ENCODE measurements around the gene CDC42BPB.

The CDC42BPB gene

DNA sequence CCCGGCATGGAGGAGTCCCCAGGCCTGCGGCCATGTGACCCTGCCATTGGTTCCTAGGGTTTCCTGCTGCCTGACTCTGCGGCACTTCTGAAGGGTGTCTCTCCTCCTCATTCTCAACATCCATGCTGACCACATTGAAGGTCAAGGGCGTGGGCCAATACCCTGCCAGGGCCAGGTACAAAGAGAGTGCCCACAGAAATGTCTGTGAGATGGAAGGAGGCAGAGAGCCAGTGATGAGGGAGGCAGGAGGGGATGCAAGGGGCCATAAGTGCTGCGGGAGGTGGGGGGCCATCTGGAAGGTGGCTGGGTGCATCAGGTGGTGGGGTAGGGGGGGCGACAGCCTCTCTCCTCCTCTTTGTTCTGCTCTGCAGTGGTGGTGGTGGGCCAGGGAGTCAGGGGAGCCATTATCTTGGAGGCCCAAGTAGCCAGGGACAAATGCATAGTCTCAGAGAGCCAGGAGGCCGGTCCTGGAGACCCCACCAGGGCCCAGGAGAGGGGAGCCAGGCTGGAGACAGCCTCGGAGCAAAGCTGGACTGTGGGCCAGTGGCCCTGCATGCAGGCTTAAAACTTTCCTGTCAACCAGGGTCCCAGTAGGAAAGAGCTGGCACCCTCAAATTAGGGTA lies 13.0 kb upstream of the CDC42BPB start:
- no peaks in the 10 kb centered on the region for H3K9me2 ChIP-seq (replicated peaks; ENCODE audit: insufficient read depth, low read length)
- H2AFZ ChIP-seq (ENCODE audit: low read depth, low read length, severe bottlenecking): no peak overlapping the region
- H3K4me3 ChIP-seq (ENCODE audit: insufficient read depth, low read length, poor library complexity, severe bottlenecking): no peak overlapping the region
- no peak overlapping the region for H3K9ac ChIP-seq (ENCODE audit: low read length)
- H3K36me3 ChIP-seq (ENCODE audit: low read length): no peaks in the 10 kb centered on the region
- H3K9me3 ChIP-seq (ENCODE audit: insufficient read depth, low read length): no peaks in the 10 kb centered on the region
- H3K27me3 ChIP-seq (ENCODE audit: low read length): no peaks in the 10 kb centered on the region
- no peak overlapping the region for H3K4me2 ChIP-seq (ENCODE audit: low read depth, low read length, poor library complexity, severe bottlenecking)
- TF ChIP-seq EZH2phosphoT487 (conservative IDR thresholded peaks at IDR 0.05; ENCODE audit: low read length): no peak
- TF ChIP-seq, protein P1, sequence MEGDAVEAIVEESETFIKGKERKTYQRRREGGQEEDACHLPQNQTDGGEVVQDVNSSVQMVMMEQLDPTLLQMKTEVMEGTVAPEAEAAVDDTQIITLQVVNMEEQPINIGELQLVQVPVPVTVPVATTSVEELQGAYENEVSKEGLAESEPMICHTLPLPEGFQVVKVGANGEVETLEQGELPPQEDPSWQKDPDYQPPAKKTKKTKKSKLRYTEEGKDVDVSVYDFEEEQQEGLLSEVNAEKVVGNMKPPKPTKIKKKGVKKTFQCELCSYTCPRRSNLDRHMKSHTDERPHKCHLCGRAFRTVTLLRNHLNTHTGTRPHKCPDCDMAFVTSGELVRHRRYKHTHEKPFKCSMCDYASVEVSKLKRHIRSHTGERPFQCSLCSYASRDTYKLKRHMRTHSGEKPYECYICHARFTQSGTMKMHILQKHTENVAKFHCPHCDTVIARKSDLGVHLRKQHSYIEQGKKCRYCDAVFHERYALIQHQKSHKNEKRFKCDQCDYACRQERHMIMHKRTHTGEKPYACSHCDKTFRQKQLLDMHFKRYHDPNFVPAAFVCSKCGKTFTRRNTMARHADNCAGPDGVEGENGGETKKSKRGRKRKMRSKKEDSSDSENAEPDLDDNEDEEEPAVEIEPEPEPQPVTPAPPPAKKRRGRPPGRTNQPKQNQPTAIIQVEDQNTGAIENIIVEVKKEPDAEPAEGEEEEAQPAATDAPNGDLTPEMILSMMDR (IDR thresholded peaks at IDR 0.05; ENCODE audit: insufficient read depth, low read length, poor library complexity, severe bottlenecking): no peak
- H4K20me1 ChIP-seq (ENCODE audit: low read depth, low read length): no peaks in the 10 kb centered on the region
- H3K27ac ChIP-seq (ENCODE audit: low read depth, low read length): no peak overlapping the region
- no peaks in the 10 kb centered on the region for H3K79me2 ChIP-seq (ENCODE audit: insufficient read depth, low read length)
- no peaks in the 10 kb centered on the region for H3F3A ChIP-seq (ENCODE audit: insufficient read depth)

GRCh38 chr14:103068351-103069073 lies 11.2 kb upstream of the CDC42BPB start:
- H4K20me1 ChIP-seq (ENCODE audit: low read depth, low read length): no peaks in the 10 kb centered on the region
- H3K9me3 ChIP-seq (ENCODE audit: insufficient read depth, low read length): no peaks in the 10 kb centered on the region
- H3K27me3 ChIP-seq (ENCODE audit: low read length): no peaks in the 10 kb centered on the region
- H3F3A ChIP-seq (ENCODE audit: insufficient read depth): no peaks in the 10 kb centered on the region
- H3K4me3 ChIP-seq (ENCODE audit: insufficient read depth, low read length, poor library complexity, severe bottlenecking): no peak overlapping the region
- no peaks in the 10 kb centered on the region for H3K9me2 ChIP-seq (replicated peaks; ENCODE audit: insufficient read depth, low read length)
- no peak overlapping the region for H3K4me2 ChIP-seq (ENCODE audit: low read depth, low read length, poor library complexity, severe bottlenecking)
- no peaks in the 10 kb centered on the region for H3K79me2 ChIP-seq (ENCODE audit: insufficient read depth, low read length)
- no peak for TF ChIP-seq EZH2phosphoT487 (conservative IDR thresholded peaks at IDR 0.05; ENCODE audit: low read length)
- TF ChIP-seq, protein P1 (IDR thresholded peaks at IDR 0.05; ENCODE audit: insufficient read depth, low read length, poor library complexity, severe bottlenecking): no peak
- H3K9ac ChIP-seq (ENCODE audit: low read length): no peak overlapping the region
- H2AFZ ChIP-seq (ENCODE audit: low read depth, low read length, severe bottlenecking): no peak overlapping the region
- H3K36me3 ChIP-seq (ENCODE audit: low read length): no peaks in the 10 kb centered on the region
- H3K27ac ChIP-seq (ENCODE audit: low read depth, low read length): no peak overlapping the region

GRCh38 chr14:103067231-103067954 lies 10.0 kb upstream of the CDC42BPB start:
- TF ChIP-seq, protein P1 (IDR thresholded peaks at IDR 0.05; ENCODE audit: insufficient read depth, low read length, poor library complexity, severe bottlenecking): no peak
- no peak for TF ChIP-seq EZH2phosphoT487 (conservative IDR thresholded peaks at IDR 0.05; ENCODE audit: low read length)
- Histone ChIP-seq H3K36me3 (ENCODE audit: low read length) (no peaks in the 10 kb centered on the region), H3K4me3 (ENCODE audit: insufficient read depth, low read length, poor library complexity, severe bottlenecking) (no peak overlapping the region), H4K20me1 (ENCODE audit: low read depth, low read length) (no peaks in the 10 kb centered on the region), H3K9ac (ENCODE audit: low read length) (no peak overlapping the region), H3K9me3 (ENCODE audit: insufficient read depth, low read length) (no peaks in the 10 kb centered on the region), H3K9me2 (replicated peaks; ENCODE audit: insufficient read depth, low read length) (no peaks in the 10 kb centered on the region), H2AFZ (ENCODE audit: low read depth, low read length, severe bottlenecking) (no peak overlapping the region), H3K79me2 (ENCODE audit: insufficient read depth, low read length) (no peaks in the 10 kb centered on the region), H3K4me2 (ENCODE audit: low read depth, low read length, poor library complexity, severe bottlenecking) (no peak overlapping the region), H3F3A (ENCODE audit: insufficient read depth) (no peaks in the 10 kb centered on the region), H3K27me3 (ENCODE audit: low read length) (no peaks in the 10 kb centered on the region), H3K27ac (ENCODE audit: low read depth, low read length) (no peak overlapping the region)

Data from SU-DHL-6 (cell line).